ENCODE results near the gene KLHL40. TPM values are rescaled to one million over a fixed set of nuclear protein-coding genes. Genes with fewer than 3 reads are reported as not detected.
A peak's percentile ranks its signal among the peaks of the same experiment; 100 is the strongest.

Gene KLHL40
- total and polyA plus RNA-seq, 9 of the 15 experiments (the other 6 are each of a cell fraction or from before 2014, with no cell fraction given) = not detected

DNA sequence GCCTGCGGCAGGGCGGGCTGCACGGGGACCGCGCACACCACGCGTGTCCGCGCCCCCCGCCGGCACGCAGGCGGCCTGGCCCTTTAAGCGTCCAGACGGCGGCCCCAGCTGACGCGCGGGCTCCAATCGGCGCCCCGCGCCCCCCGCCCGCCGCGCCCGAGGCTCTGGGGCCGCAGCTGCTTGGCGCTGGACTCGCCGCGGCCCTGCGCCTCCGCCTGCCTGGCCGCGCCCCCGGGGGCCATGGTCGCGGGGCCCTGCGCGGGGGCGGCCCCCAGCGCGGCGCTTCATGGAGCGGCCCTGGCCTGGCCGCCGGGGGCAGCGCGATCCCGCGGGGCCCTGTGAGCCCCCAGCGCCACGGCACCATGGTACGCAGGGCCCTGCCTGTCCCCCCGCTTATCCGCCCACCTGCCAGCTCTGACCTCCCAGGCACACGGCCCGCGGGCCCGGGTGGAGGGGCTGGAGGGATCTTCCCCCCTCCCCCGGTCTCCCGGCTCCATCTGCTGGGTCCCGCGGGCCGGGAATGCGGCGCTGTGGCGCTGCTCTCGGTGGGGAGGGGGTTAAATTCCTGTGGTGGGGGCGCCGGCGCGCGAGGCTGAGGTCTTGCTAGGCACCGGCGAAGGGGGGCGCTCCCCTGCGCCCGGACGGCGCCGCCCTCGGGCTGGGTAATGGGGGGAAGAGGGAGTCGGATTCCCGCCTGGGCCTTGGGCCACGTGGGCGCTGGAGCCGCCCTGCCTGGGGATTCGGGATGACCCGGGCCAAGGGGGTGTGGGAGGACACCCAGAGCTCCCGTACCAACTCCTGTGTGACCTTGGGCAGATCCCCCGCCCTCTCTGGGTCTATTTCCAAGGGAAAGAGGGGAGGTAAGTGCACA, 30.8 kb upstream of the KLHL40 start (continued):
- TF ChIP-seq, protein P1, sequence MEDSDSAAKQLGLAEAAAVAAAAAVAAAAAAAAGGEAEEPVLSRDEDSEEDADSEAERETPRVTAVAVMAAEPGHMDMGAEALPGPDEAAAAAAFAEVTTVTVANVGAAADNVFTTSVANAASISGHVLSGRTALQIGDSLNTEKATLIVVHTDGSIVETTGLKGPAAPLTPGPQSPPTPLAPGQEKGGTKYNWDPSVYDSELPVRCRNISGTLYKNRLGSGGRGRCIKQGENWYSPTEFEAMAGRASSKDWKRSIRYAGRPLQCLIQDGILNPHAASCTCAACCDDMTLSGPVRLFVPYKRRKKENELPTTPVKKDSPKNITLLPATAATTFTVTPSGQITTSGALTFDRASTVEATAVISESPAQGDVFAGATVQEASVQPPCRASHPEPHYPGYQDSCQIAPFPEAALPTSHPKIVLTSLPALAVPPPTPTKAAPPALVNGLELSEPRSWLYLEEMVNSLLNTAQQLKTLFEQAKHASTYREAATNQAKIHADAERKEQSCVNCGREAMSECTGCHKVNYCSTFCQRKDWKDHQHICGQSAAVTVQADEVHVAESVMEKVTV (CRISPR knock-in tag; IDR thresholded peaks at IDR 0.05) = no peak
- TF ChIP-seq ILK (tag; IDR thresholded peaks at IDR 0.05; ENCODE audit: borderline replicate concordance, low read depth) (no peak), SIRT6 (IDR thresholded peaks at IDR 0.05; ENCODE audit: low read depth, low read length) (no peak), NR0B1 (IDR thresholded peaks at IDR 0.05; ENCODE audit: partially characterized antibody) (no peak), L3MBTL2 (IDR thresholded peaks at IDR 0.05) (peak; percentile 94), ZSCAN32 (CRISPR knock-in tag; IDR thresholded peaks at IDR 0.05) (no peak), ZNF263 (CRISPR knock-in tag; IDR thresholded peaks at IDR 0.05; ENCODE audit: borderline replicate concordance) (no peak), ZBED1 (IDR thresholded peaks at IDR 0.05) (no peak), HEY1 (CRISPR knock-in tag; IDR thresholded peaks at IDR 0.05; ENCODE audit: borderline replicate concordance) (no peak), GATAD2B (IDR thresholded peaks at IDR 0.05; ENCODE audit: borderline replicate concordance) (peak; percentile 94), NEUROD1 (IDR thresholded peaks at IDR 0.05; ENCODE audit: borderline replicate concordance, low read depth, low read length, partially characterized antibody) (no peak), NFRKB (IDR thresholded peaks at IDR 0.05; ENCODE audit: low read depth) (no peak), CREB3L1 (IDR thresholded peaks at IDR 0.05; ENCODE audit: borderline replicate concordance, low read depth) (peak; percentile 31; the same call in 1 of the 2 replicates), ZNF175 (CRISPR knock-in tag; IDR thresholded peaks at IDR 0.05; ENCODE audit: low read depth) (no peak), DPF2 (IDR thresholded peaks at IDR 0.05) (peak; percentile 11; the same call in 1 of the 2 replicates), EP300 (IDR thresholded peaks at IDR 0.05; ENCODE audit: low read length) (no peak), SRSF1 (IDR thresholded peaks at IDR 0.05; ENCODE audit: low read depth, low read length) (no peak), PHTF2 (CRISPR knock-in tag; IDR thresholded peaks at IDR 0.05) (no peak), U2AF1 (optimal IDR thresholded peaks at IDR 0.05; ENCODE audit: low read depth, low read length) (peak; percentile 43), TBL1XR1 (IDR thresholded peaks at IDR 0.05; ENCODE audit: low read length in 2 of 2) (no peak), ZC3H4 (CRISPR knock-in tag; IDR thresholded peaks at IDR 0.05; ENCODE audit: borderline replicate concordance) (no peak), RAD21 (CRISPR knock-in tag; conservative IDR thresholded peaks at IDR 0.05 in 1 of 2, IDR thresholded peaks at IDR 0.05 in 1 of 2) (no peak), ZNF436 (CRISPR knock-in tag; IDR thresholded peaks at IDR 0.05) (no peak)
- TF ChIP-seq, protein P2, sequence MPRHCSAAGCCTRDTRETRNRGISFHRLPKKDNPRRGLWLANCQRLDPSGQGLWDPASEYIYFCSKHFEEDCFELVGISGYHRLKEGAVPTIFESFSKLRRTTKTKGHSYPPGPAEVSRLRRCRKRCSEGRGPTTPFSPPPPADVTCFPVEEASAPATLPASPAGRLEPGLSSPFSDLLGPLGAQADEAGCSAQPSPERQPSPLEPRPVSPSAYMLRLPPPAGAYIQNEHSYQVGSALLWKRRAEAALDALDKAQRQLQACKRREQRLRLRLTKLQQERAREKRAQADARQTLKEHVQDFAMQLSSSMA (CRISPR knock-in tag; IDR thresholded peaks at IDR 0.05) = no peak
